NCI-H510A (cell line): Measurements from ENCODE around the gene ANKRD49.

Source experiments
- DNase-seq: peaks from one replicate; lab custom pipeline; 2025; lab: John Stamatoyannopoulos, UW

The ANKRD49 gene

GRCh38 chr11:94544646-94545263, 51.0 kb downstream of the ANKRD49 start:
- no peak for DNase-seq

GRCh38 chr11:94545264-94546161, 51.7 kb downstream of the ANKRD49 start:
- DNase-seq = peak; percentile 10

DNA sequence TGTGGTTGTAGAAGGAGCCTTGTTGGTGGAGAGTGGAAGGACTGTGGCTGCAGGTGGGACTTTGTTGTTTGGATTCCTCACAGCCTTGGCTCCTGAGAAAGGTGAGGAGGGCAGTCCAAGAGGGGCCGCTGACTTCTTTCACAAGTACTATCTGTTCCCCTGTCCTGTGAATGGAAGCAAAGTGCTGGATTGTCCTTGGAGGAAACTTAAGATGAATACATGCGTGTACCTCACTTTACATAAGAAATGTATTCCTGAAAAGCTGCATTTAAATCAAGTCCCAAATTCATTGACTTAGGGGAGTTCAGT, 52.3 kb downstream of the ANKRD49 start:
- no peak for DNase-seq

GRCh38 chr11:94546886-94547285, 53.1 kb downstream of the ANKRD49 start:
- no peak for DNase-seq

- DNase-seq = no peak
Measured at GRCh38 chr11:94549146-94549545, 55.4 kb downstream of the ANKRD49 start.
